Measurements from ENCODE around the gene RAD52. TPM values are rescaled to one million over a fixed set of nuclear protein-coding genes. Genes with fewer than 3 reads are reported as not detected.

The RAD52 gene
- polyA plus RNA-seq, 3 donors: 0.79 to 14.3 (median 1.1) TPM

- peaks cover 18% of the 10 kb centered on the region for H3K4me1 Mint-ChIP-seq
- Histone ChIP-seq H3K79me2 (ENCODE audit: insufficient read depth, low read length) (peaks cover 67% of the 10 kb centered on the region), H3K4me1 (ENCODE audit: control insufficient read depth in 1 of 2, insufficient read depth in 2 of 2, low read length in 2 of 2) (peaks cover 0 to 2% of the 10 kb centered on the region in 2 donors), H3K27me3 (ENCODE audit: control insufficient read depth in 2 of 2, insufficient read depth in 2 of 2, low read length in 2 of 2) (no peaks in the 10 kb centered on the region), H3K4me3 (replicated peaks in 1 of 3; ENCODE audit: low read depth in 2 of 3, low read length in 3 of 3) (no peak overlapping the region), H3K9me3 (replicated peaks in 1 of 2; ENCODE audit: control insufficient read depth in 1 of 2, insufficient read depth in 1 of 2, low read length in 2 of 2) (no peaks in the 10 kb centered on the region), H3K27ac (ENCODE audit: low read depth in 1 of 2, low read length in 2 of 2) (no peak overlapping the region), H2AFZ (ENCODE audit: insufficient read depth, low read depth, low read length, poor library complexity, severe bottlenecking) (no peak overlapping the region), H3K9ac (ENCODE audit: insufficient read depth, low read length, poor library complexity, severe bottlenecking) (no peak overlapping the region), H3K4me2 (replicated peaks; ENCODE audit: extremely low read depth, low read length, poor library complexity, severe bottlenecking) (no peak overlapping the region), H4K20me1 (ENCODE audit: insufficient read depth, low read length) (peaks cover 3% of the 10 kb centered on the region), H3K36me3 (replicated peaks in 1 of 2; ENCODE audit: control insufficient read depth in 1 of 2, insufficient read depth in 2 of 2, low read length in 2 of 2) (peaks cover 9 to 49% of the 10 kb centered on the region in 2 donors)
- DNase-seq: no peak
- TF ChIP-seq CTCF (IDR thresholded peaks at IDR 0.05): no peak
- H3K36me3 Mint-ChIP-seq: peaks cover 37 to 58% of the 10 kb centered on the region in 2 donors
- H3K4me3 Mint-ChIP-seq: no peak overlapping the region
- 98% methylated on average over 6 of the region's 6 CpGs for WGBS (ENCODE audit: insufficient coverage)
- H3K27me3 Mint-ChIP-seq (ENCODE audit: low read depth in 3 of 3): peaks cover 0 to 6% (median 0%) of the 10 kb centered on the region in 3 donors
- no peaks in the 10 kb centered on the region for H3K9me3 Mint-ChIP-seq
- intact Hi-C loops (cut with micrococcal nuclease): loop anchor here in 1 of 2 donors (10.0 kb wide), 1 partner anchor 378 kb away; no protein-coding TSS in a partner anchor
- no peak overlapping the region for H3K27ac Mint-ChIP-seq
Observed at GRCh38 chr12:943051-943450, 6.4 kb downstream of the RAD52 start.

GRCh38 chr12:938810-939209 lies 10.7 kb downstream of the RAD52 start:
- 60% methylated on average over 1 of the region's 3 CpGs for WGBS (ENCODE audit: insufficient coverage)

More at GRCh38 chr12:938810-939209, 10.7 kb downstream of the RAD52 start:
- H2AFZ ChIP-seq (ENCODE audit: insufficient read depth, low read depth, low read length, poor library complexity, severe bottlenecking): no peak overlapping the region
- no peak for DNase-seq
- H3K27ac ChIP-seq (ENCODE audit: low read depth in 1 of 2, low read length in 2 of 2): no peak overlapping the region
- peaks cover 37% of the 10 kb centered on the region for H3K79me2 ChIP-seq (ENCODE audit: insufficient read depth, low read length)
- peak overlapping the region in 1 of 7 donors; percentile 3 for H3K27ac Mint-ChIP-seq
- H3K9me3 ChIP-seq (replicated peaks in 1 of 2; ENCODE audit: control insufficient read depth in 1 of 2, insufficient read depth in 1 of 2, low read length in 2 of 2): no peaks in the 10 kb centered on the region
- H3K4me1 ChIP-seq (ENCODE audit: control insufficient read depth in 1 of 2, insufficient read depth in 2 of 2, low read length in 2 of 2): no peaks in the 10 kb centered on the region
- H3K4me2 ChIP-seq (replicated peaks; ENCODE audit: extremely low read depth, low read length, poor library complexity, severe bottlenecking): no peak overlapping the region
- H3K9ac ChIP-seq (ENCODE audit: insufficient read depth, low read length, poor library complexity, severe bottlenecking): no peak overlapping the region
- H3K4me3 ChIP-seq (replicated peaks in 1 of 3; ENCODE audit: low read depth in 2 of 3, low read length in 3 of 3): no peak overlapping the region
- no peak overlapping the region for H3K4me3 Mint-ChIP-seq
- H3K9me3 Mint-ChIP-seq: no peaks in the 10 kb centered on the region
- H4K20me1 ChIP-seq (ENCODE audit: insufficient read depth, low read length): peaks cover 3% of the 10 kb centered on the region
- no peak for TF ChIP-seq CTCF (IDR thresholded peaks at IDR 0.05)
- no peaks in the 10 kb centered on the region for H3K27me3 ChIP-seq (ENCODE audit: control insufficient read depth in 2 of 2, insufficient read depth in 2 of 2, low read length in 2 of 2)
- peaks cover 0 to 6% (median 0%) of the 10 kb centered on the region in 3 donors for H3K27me3 Mint-ChIP-seq (ENCODE audit: low read depth in 3 of 3)
- peaks cover 6% of the 10 kb centered on the region for H3K4me1 Mint-ChIP-seq
- peaks cover 5 to 55% of the 10 kb centered on the region in 2 donors for H3K36me3 ChIP-seq (replicated peaks in 1 of 2; ENCODE audit: control insufficient read depth in 1 of 2, insufficient read depth in 2 of 2, low read length in 2 of 2)
- intact Hi-C loops (cut with micrococcal nuclease): no loop called here
- H3K36me3 Mint-ChIP-seq: peaks cover 37 to 57% of the 10 kb centered on the region in 2 donors

Data from CD14-positive monocyte (primary cell).